Right lobe of liver (tissue), 4 donors: ENCODE data around the gene SERPINE1.

Experiments used
- CTCF ChIP-seq, 4 donors: fragments of 200-600 bp in 3 of 4; fragments of 450-650 bp in 1 of 4; IDR thresholded peaks; one replicate each; pipeline versions ENCODE4 v1.5.1 to v1.8.0; 2016 to 2022; ENCODE audit warnings: antibody characterized with exemption in 4 of 4, mild to moderate bottlenecking in 2 of 4
- POLR2A ChIP-seq: fragments of 450-650 bp; IDR thresholded peaks from one replicate; pipeline ENCODE4 v1.6.1; 2017; ENCODE audit warnings: antibody characterized with exemption, mild to moderate bottlenecking
- donor health status: DM: no; HTN: no; CAD: no.
- donor health status: DM: no; HTN: no; CAD: no.
- donor health status: DM: no; HTN: yes; CAD: no.

DNA sequence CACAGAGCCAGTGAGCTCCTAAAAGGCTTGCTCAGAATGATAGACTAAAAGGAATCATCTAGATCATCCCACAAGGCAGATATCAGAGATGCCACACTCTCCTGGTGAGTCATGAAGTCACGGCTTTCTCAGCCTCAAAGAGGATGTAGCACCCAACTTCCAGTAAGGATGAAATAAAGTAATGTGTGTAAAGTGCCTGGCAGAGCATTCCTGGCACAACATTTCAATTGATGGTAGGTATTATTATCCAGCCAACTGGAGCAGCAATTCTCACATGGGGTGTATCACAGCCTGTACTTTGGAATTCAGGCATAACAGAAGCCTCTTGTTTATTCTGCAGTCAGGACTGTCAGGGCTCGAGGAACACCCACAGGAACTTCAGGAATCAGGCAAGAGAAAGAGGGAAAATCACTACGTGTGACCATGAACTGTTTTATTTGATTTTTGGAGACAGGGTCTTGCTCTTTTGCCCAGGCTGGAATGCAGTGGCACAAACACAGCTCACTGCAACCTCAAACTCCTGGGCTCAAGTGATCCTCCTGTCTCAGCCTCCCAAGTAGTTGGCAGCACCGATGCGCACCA is 58.4 kb downstream of the SERPINE1 start:
- TF ChIP-seq CTCF (IDR thresholded peaks at IDR 0.05), result no peak
- no peak for TF ChIP-seq POLR2A
